ENCODE data around the gene TM4SF20. TPM values are rescaled to one million over a fixed set of nuclear protein-coding genes. Genes with fewer than 3 reads are reported as not detected.

The TM4SF20 gene
- 6.6 to 8.7 TPM (median 8.0 TPM) in 5 replicates for total RNA-seq (2022; extraction: Qiagen RNA extraction)

GRCh38 chr2:227379095-227379494 is at the start of gene TM4SF20:
TSS of gene TM4SF20 (minus strand) at chr2:227379306. CDS start at chr2:227379268, 38 bp downstream.

GRCh38 chr2:227387583-227387982 is 8.5 kb upstream of the TM4SF20 start, which contains the start of gene SCYGR1:
TSS of gene SCYGR1 (minus strand) at chr2:227387949. CDS start at chr2:227387949, 0 bp downstream.

GRCh38 chr2:227324995-227325838 is 53.9 kb downstream of the TM4SF20 start, which contains the start of gene MFF:
TSS of gene MFF (plus strand) at chr2:227325251. CDS start at chr2:227330666, 5,415 bp downstream.

Other genes with a start within 250 kb of the TM4SF20 start
- gene COL4A4, start 215.1 kb downstream of the TM4SF20 start, total RNA-seq (2022; extraction: Qiagen RNA extraction): 1.1 to 2.4 TPM (median 1.9 TPM) in 5 replicates
- gene COL4A3, start 214.7 kb downstream of the TM4SF20 start, total RNA-seq (2022; extraction: Qiagen RNA extraction): 0.41 to 1.3 TPM (median 1.0 TPM) in 5 replicates
- 98.8 to 111 TPM (median 103 TPM) in 5 replicates for gene MFF, start 54.1 kb downstream of the TM4SF20 start, total RNA-seq (2022; extraction: Qiagen RNA extraction)
- not detected in 5 replicates for gene SCYGR1, start 8.6 kb upstream of the TM4SF20 start, total RNA-seq (2022; extraction: Qiagen RNA extraction)
- gene AGFG1, start 92.8 kb upstream of the TM4SF20 start, total RNA-seq (2022; extraction: Qiagen RNA extraction): 93.2 to 122 TPM (median 115 TPM) in 5 replicates
- not detected in 5 replicates for gene SCYGR2, start 219.6 kb upstream of the TM4SF20 start, total RNA-seq (2022; extraction: Qiagen RNA extraction)
- gene SCYGR3, start 235.5 kb upstream of the TM4SF20 start, total RNA-seq (2022; extraction: Qiagen RNA extraction): not detected in 5 replicates
- not detected in 5 replicates for gene SCYGR4, start 238.2 kb upstream of the TM4SF20 start, total RNA-seq (2022; extraction: Qiagen RNA extraction)